NCI-H82 treated with DMSO at 0.1 percent for 48 hours (cell line): ENCODE measurements around the gene SRSF3.
"Not testable (repeated sequence)": the region's sequence is repeated elsewhere in the genome, so short reads cannot be mapped to it uniquely, and the experiment has no call there.

ENCODE experiments used
- DNase-seq: peaks from one replicate; lab custom pipeline; 2025; ENCODE audit not compliant: unreplicated experiment; lab: John Stamatoyannopoulos, UW

SRSF3 gene

GRCh38 chr6:36604090-36605060 is 10.2 kb downstream of the SRSF3 start:
- no peak for DNase-seq

DNA sequence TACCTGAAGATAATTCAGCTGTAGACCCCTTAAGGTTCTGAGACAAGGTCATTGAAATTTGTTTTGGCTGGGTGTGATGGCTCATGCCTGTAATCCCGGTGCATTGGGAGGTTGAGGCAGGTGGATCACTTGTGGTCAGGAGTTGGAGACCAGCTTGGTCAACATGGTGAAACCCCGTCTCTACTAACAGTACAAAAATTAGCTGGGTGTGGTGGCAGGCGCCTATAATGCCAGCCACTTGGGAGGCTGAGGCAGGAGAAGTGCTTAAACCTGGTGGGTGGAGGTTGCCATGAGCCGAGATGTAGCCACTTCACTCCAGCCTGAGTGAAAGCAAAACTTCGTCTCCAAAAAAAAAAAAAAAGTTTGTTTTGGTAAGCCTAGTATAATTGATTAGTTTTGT is 11.0 kb downstream of the SRSF3 start:
- no peak for DNase-seq

DNA sequence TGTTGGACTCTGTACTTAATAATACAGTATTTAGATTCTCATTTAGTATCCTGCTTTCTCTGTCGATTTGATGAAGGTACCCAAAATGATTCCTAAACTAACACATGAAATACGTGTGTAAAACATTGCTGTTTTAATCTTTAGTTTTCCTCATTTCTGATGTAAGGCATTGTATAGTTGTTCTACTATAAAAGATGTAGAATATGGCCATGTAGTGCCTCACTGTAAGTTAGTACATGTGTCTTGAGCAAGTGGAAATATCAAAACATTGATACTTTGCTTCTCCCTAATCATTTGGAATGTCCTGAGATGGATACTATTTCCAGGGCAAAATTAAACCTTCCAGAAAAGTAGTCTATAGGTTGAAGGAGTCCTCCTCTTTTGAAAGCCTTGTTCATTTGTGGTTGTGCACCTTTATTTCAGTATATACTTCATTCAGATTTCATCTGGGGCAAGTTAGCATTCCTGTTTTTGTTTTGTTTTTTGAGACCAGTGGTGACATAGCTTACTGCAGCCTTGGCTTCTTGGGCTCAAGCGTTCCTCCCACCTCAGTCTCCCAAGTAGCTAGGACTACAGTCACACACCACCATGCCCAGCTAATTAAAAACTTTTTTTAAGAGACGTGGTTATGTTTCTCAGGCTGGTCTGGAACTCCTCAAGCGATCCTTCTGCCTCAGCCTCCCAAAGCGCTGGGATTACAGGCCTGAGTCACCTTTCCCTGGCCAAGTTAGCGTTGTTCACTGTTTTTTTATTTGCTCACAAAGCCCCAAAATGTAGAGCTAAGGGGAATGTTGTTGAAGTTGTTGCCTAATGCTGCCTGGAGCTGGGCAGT is 11.6 kb downstream of the SRSF3 start:
- no peak for DNase-seq

DNA sequence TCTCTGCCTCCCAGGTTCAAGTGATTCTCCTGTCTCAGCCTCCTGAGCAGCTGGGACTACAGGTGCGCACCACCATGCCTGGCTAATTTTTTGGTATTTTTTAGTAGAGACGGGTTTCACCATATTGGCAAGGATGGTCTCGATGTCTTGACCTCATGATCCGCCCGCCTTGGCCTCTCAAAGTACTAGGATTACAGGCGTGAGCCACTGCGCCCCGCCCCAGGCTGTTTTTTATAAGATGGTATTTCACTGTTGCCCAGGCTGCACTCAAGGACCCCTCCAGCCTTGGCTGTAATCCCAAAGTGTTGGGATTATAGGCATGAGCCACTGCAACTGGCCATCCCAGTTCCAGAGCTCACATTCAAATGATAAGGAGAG is 13.1 kb downstream of the SRSF3 start:
- not testable (repeated sequence) for DNase-seq

DNA sequence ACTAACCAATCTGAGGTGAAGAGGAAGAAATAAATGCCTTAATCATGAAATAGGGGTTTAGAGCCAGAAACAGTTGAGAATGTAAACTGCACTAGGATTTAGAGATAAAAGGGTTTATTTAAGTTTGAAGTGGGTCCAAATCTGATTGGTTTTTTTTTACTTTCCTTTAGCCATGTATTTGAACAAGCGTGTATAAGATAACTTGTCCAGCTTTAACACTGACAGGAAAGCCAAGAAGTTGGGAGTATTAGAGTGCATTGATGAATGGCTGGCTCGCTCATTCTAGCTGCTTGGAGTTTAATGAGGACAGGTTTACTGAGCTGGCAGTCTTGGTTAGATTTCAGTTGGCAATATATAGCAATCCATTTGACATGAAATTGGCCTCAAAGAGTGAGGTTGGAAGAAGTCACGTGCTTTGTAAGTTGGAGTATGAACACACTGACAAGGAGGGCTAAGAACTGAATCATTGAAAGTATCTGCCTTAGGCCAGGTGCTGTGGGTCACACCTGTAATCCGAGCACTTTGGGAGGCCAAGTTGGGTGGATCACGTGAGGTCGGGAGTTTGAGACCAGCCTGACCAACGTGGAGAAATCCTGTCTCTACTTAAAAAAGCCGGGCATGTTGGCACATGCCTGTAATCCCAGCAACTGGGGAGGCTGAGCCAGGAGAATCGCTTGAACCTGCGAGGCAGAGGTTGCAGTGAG is 13.7 kb downstream of the SRSF3 start:
- DNase-seq: no peak

GRCh38 chr6:36608788-36609563 is 14.8 kb downstream of the SRSF3 start:
- no peak for DNase-seq

DNA sequence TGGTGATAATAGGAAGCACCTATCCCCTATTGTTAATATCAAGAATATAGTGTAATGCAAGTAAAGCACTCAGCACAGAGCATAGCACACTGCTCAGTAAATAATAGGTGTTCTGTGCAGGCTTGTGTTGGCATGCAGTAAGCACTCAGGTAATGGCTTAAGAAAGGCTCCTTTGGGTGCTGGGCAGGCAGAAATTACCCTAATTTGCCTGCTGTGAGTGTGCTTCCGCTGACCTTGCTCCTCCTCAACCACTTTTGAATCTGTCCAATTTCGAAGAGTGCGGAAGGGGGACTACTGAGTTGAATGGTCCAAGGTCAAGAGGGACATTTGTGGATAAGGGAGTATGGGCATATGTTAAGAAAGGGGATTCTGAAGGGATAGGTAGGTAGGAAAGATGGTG is 15.4 kb downstream of the SRSF3 start:
- DNase-seq: no peak

- DNase-seq: no peak
These were observed 16.1 kb downstream of the SRSF3 start for GRCh38 chr6:36610041-36610955.

DNA sequence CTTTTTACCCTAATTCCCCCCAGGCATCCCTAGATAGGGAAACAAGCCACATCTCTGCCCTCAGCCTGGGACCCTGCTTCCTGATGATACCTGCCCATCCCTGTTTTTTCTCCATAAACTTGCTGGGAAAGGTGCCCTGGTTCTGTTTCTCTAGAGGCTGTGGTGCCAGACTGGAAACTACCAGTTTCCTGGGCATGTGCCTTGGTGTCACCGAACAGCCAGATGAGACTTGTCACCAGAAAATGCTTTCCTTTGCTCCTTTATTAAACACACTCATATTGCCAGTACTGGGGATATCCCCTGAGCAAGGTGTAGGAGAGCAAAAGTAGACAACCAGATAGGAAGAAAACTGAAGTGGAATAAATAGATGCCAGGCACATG is 16.8 kb downstream of the SRSF3 start:
- DNase-seq: no peak

GRCh38 chr6:36611679-36612078 is 17.5 kb downstream of the SRSF3 start:
- DNase-seq: not testable (repeated sequence)

DNA sequence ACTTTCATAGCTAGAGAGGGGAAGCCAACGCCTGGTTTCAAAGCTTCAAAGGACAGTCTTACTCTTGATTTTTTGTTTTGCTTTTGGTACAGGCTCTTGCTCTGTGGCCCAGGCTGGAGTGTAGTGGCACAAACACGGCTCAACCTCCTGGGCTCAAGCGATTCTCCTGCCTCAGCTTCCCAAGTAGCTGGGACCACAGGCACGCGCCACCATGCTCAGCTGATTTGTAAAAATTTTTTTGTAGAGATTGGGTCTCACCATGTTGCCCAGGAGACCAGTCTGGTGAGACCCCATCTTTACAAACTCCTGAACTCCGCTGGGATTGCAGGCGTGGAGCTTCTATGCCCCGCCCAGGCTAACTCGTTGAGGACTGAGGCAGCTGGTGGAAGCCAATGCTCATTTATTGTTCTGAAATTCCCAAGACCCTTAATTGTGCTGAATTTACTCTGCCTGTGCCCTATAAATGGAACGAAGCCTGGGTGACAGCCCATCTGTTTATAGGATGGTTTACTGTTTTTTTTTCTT is 18.0 kb downstream of the SRSF3 start:
- DNase-seq: no peak

DNA sequence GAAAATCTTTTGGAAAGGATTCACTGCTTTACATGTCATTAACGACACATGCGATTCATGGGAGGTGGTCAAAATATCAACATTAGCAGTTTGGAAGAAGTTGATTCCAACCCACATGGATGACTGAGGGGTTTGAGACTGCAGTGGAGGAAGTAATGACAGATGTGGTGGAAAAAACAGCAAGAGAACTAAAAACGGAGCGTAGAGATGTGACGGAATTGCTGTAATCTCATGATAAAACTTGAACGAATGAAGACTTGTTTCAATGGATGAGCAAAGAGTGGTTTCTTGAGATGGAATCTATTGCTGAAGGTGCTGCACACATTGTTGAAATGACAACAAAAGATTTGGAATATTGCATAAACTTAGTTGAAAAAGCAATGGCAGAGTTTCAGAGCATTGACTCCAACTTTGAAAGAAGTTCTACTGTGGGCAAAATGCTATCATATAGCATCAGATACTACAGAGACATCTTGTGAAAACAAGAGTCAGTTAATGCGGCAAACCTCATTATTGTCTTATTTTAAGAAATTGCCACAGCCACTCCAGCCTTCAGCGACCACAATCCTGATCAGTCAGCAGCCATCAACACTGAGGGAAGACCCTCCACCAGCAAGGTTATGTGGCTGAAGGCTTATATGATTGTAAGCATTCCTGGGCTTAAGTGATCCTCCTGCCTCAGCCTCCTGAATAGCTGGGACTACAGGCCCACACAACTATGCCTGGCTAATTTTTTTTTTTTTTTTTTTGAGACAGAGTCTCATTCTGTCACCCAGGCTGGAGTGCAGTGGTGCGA is 19.2 kb downstream of the SRSF3 start:
- no peak for DNase-seq

GRCh38 chr6:36615018-36615761 is 21.0 kb downstream of the SRSF3 start:
- no peak for DNase-seq

DNA sequence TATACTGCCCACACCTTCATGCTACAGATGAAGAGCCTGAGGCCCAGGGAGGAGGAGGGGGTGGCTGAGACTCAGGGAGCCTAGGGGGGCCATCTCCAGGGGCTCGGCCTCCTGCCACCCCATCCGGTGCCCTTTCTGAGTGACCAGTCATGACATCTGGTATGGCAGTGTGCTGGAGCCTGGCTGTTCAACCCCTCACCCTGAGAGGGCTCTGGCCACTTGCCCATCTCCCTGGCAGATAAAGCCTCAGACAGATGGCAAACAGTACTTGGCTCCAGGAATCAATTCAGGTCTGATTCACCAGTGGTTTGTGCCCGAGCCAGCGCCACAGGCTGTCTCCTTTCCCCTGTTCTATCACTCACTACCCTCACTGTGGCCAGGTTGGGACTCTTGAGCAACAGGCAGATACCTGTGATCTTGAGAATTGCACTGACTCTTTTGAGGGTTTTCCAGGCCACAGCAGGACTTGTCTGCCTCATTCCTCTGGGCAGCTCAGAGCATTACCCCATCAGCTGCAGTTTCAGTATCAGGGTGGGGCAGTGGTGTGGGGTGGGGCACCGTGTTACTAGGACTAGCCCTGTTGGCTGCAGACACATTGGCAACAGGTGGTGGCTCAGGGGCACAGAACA is 22.8 kb downstream of the SRSF3 start:
- no peak for DNase-seq

- no peak for DNase-seq
These were observed 24.5 kb downstream of the SRSF3 start for GRCh38 chr6:36618366-36619355.

- DNase-seq: no peak
These were observed 27.3 kb downstream of the SRSF3 start for GRCh38 chr6:36621371-36621855.
